ENCODE results near the gene ANKHD1.

DNA sequence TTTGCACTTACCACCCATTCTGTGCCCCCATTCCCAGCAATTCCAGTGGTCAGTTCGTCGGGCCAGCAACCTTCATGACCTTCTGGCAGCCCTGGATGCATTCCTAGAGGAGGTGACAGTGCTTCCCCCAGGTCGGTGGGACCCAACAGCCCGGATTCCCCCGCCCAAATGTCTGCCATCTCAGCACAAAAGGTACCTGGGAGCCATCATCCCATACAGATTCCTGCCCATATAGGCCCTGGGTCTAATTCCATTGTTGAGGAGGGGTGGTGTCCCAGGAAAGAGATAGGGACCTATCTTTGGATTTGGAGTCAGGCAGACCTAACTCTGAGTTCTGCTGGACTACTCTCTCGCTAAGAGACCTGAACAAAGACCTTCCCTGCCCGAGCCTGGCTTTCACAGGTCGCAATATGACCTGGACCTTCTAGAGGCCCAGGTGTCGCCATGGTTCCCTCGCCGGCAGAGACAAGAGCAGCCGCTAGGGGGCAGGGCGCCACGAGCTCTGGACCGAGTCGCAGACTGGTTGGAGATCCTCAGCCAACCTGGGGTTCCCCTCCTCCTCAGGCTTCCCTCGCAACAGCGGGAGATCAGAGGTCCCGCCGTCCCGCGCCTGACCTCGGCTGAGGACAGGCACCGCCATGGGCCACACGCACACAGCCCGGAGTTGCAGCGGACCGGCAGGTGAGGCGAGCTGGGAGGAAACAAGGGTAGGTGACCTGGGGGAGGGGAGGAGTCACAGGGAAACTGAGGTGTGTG is 38.6 kb upstream of the ANKHD1 start:
- TF ChIP-seq, protein P1, sequence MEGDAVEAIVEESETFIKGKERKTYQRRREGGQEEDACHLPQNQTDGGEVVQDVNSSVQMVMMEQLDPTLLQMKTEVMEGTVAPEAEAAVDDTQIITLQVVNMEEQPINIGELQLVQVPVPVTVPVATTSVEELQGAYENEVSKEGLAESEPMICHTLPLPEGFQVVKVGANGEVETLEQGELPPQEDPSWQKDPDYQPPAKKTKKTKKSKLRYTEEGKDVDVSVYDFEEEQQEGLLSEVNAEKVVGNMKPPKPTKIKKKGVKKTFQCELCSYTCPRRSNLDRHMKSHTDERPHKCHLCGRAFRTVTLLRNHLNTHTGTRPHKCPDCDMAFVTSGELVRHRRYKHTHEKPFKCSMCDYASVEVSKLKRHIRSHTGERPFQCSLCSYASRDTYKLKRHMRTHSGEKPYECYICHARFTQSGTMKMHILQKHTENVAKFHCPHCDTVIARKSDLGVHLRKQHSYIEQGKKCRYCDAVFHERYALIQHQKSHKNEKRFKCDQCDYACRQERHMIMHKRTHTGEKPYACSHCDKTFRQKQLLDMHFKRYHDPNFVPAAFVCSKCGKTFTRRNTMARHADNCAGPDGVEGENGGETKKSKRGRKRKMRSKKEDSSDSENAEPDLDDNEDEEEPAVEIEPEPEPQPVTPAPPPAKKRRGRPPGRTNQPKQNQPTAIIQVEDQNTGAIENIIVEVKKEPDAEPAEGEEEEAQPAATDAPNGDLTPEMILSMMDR (IDR thresholded peaks at IDR 0.05; ENCODE audit: low read depth, low read length) = peak; percentile 77
- no peak for TF ChIP-seq EZH2phosphoT487 (IDR thresholded peaks at IDR 0.05; ENCODE audit: low read depth)
